Endodermal cell (in vitro differentiated cells): Measurements from ENCODE around the gene ANLN. TPM values are rescaled to one million over a fixed set of nuclear protein-coding genes. Genes with fewer than 3 reads are reported as not detected.

ENCODE experiments used
- DNase-seq: peaks from one replicate; pipeline ENCODE4 v3.0.0-alpha.2; 2017
- H3K27ac ChIP-seq: 2 replicates; pipeline ENCODE4 v1.5.1; 2013; ENCODE audit warnings: mild to moderate bottlenecking, low read depth, low read length, moderate library complexity
- H3K27me3 ChIP-seq: 2 replicates; pipeline ENCODE4 v1.6.1; 2013; ENCODE audit warnings: mild to moderate bottlenecking, low read length, moderate library complexity; ENCODE audit not compliant: insufficient read depth, control insufficient read depth, poor library complexity, severe bottlenecking
- H3K36me3 ChIP-seq: 2 replicates; pipeline ENCODE4 v1.7.0; 2013; ENCODE audit warnings: mild to moderate bottlenecking, low read length, moderate library complexity; ENCODE audit not compliant: control insufficient read depth, insufficient read depth
- H3K4me1 ChIP-seq: one replicate; pipeline ENCODE4 v1.7.0; 2013; ENCODE audit warnings: low read length; ENCODE audit not compliant: control insufficient read depth, insufficient read depth
- H3K4me3 ChIP-seq: 2 replicates; pipeline ENCODE4 v1.5.1; 2013; ENCODE audit warnings: mild to moderate bottlenecking, low read length, moderate library complexity
- H3K9ac ChIP-seq: 2 replicates; pipeline ENCODE4 v1.6.1; 2013; ENCODE audit warnings: mild to moderate bottlenecking, low read length, moderate library complexity; ENCODE audit not compliant: poor library complexity, severe bottlenecking; ENCODE audit errors: extremely low read depth
- H3K9me3 ChIP-seq: 2 replicates; pipeline ENCODE4 v1.6.1; 2013; ENCODE audit warnings: mild to moderate bottlenecking, low read length, moderate library complexity; ENCODE audit not compliant: control insufficient read depth
- H3K27ac Mint-ChIP-seq: 2 replicates; pipeline ENCODE4 v1.8.0; 2020; ENCODE audit warnings: mixed read lengths
- H3K27me3 Mint-ChIP-seq: 2 replicates; pipeline ENCODE4 v1.8.0; 2021; ENCODE audit warnings: mild to moderate bottlenecking, mixed read lengths; ENCODE audit not compliant: insufficient read depth
- H3K36me3 Mint-ChIP-seq: 2 replicates; pipeline ENCODE4 v1.8.0; 2020; ENCODE audit warnings: low read depth, mixed read lengths
- H3K4me1 Mint-ChIP-seq: 2 replicates; pipeline ENCODE4 v1.8.0; 2020; ENCODE audit warnings: mixed read lengths
- H3K4me3 Mint-ChIP-seq: 2 replicates; pipeline ENCODE4 v1.8.0; 2020; ENCODE audit warnings: mild to moderate bottlenecking, moderate library complexity, mixed read lengths
- H3K9me3 Mint-ChIP-seq: 2 replicates; pipeline ENCODE4 v1.8.0; 2020; ENCODE audit warnings: mild to moderate bottlenecking, mixed read lengths
- WGBS, 2 experiments: methylation state at CpG; one replicate each; pipeline versions ENCODE4 v1.1.5 to v1.1.7; 2013; ENCODE audit warnings: missing lambda C conversion rate in 2 of 2, mixed read lengths in 1 of 2; ENCODE audit not compliant: insufficient coverage in 1 of 2, insufficient read length in 1 of 2; 5-methylcytosine and 5-hydroxymethylcytosine counted together
- total RNA-seq, 2 donors: library from RNA; stranded (reverse); fragmentation: NEBNext Ultra II Directional in 1 of 2; extraction: Animal tissue kit (Norgen Biotek cat#: 25700) in 1 of 2; gene quantifications; 2 replicates in 1 of 2; 3 replicates in 1 of 2; pipeline ENCODE4 v1.2.1, GENCODE V29; 2021
- TF ChIP-seq, protein P1 (sequence below): fragments of 200-600 bp; sonication (generic); conservative IDR thresholded peaks from 2 replicates; pipeline ENCODE4 v1.5.0; 2021; ENCODE audit warnings: antibody characterized with exemption, mild to moderate bottlenecking

The ANLN gene
- total RNA-seq, 2 donors from 2014 or later = 78.6 to 138 TPM

DNA sequence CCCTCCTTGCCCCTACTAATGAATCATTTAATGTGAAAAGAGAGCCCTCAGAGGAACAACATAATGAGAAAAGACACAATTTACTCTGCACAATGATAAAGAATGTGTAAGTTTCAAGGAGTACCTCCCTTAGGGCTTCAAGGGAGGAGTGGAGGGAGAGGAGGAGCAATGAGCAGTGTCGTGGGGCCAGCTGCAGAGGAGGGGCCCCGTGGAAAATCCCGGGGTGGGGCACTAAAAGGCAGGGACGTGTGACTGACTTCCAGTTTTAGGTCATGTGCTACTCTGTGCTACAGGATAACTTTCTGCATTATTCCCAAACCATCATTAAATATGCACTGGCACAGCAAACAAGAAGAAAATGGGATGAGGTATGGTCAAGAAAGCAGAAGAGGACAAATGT, 108.1 kb downstream of the ANLN start:
- peaks cover 7% of the 10 kb centered on the region for H3K9me3 ChIP-seq
- Mint-ChIP-seq H3K27me3 (no peaks in the 10 kb centered on the region), H3K4me3 (no peak overlapping the region), H3K4me1 (peaks cover 3% of the 10 kb centered on the region), H3K9me3 (peaks cover 8% of the 10 kb centered on the region), H3K27ac (no peak overlapping the region), H3K36me3 (no peaks in the 10 kb centered on the region)
- no peaks in the 10 kb centered on the region for H3K36me3 ChIP-seq
- TF ChIP-seq, protein P1, sequence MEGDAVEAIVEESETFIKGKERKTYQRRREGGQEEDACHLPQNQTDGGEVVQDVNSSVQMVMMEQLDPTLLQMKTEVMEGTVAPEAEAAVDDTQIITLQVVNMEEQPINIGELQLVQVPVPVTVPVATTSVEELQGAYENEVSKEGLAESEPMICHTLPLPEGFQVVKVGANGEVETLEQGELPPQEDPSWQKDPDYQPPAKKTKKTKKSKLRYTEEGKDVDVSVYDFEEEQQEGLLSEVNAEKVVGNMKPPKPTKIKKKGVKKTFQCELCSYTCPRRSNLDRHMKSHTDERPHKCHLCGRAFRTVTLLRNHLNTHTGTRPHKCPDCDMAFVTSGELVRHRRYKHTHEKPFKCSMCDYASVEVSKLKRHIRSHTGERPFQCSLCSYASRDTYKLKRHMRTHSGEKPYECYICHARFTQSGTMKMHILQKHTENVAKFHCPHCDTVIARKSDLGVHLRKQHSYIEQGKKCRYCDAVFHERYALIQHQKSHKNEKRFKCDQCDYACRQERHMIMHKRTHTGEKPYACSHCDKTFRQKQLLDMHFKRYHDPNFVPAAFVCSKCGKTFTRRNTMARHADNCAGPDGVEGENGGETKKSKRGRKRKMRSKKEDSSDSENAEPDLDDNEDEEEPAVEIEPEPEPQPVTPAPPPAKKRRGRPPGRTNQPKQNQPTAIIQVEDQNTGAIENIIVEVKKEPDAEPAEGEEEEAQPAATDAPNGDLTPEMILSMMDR = no peak
- no peak for DNase-seq
- H3K27ac ChIP-seq = no peak overlapping the region
- no peaks in the 10 kb centered on the region for H3K4me1 ChIP-seq
- no peaks in the 10 kb centered on the region for H3K27me3 ChIP-seq
- H3K9ac ChIP-seq = no peak overlapping the region
- WGBS, 2 experiments = 84% methylated on average over 4 of the region's 4 CpGs; no CpG with 5 or more reads in 1 of the 2 experiments
- no peak overlapping the region for H3K4me3 ChIP-seq

Other genes starting within 250 kb of the ANLN start
- gene EEPD1, start 236.6 kb upstream of the ANLN start, total RNA-seq = 10 to 100 TPM in 1 of 2 donors, 1 to 10 TPM in 1; 9.7 to 11.4 TPM